HepG2 (cell line): ENCODE measurements around the gene RASSF4. TPM values are rescaled to one million over a fixed set of nuclear protein-coding genes. Genes with fewer than 3 reads are reported as not detected.

Experiments
- ATAC-seq: fragments of 200-7000 bp; cut with Tn5 transposase; 3 replicates; pipeline ENCODE4 v1.9.1; 2020; ENCODE audit warnings: mild to moderate bottlenecking, moderate library complexity
- BruUV-seq: library from RNA; stranded (reverse); fragments of 400-500 nt; replicated peaks from 2 replicates; lab custom pipeline; 2021; lab: Mats Ljungman, UMichigan
- CTCF ChIA-PET: fragments of 300-600 bp; formaldehyde crosslinking; extraction: SDS; loops from one replicate; lab custom pipeline; 2021; ENCODE audit warnings: low total read pairs, inconsistent platforms, low intra/inter-chr PET ratio; lab: Yijun Ruan, JAX
- POLR2A ChIA-PET: fragments of 350-600 bp; sonication (Branson Sonifier 250); formaldehyde crosslinking; loops from one replicate; lab custom pipeline; 2020; ENCODE audit warnings: antibody characterized with exemption, inconsistent platforms; lab: Yijun Ruan, JAX
- DNase-seq: peaks from one replicate; pipeline ENCODE4 v3.0.0-alpha.2; 2015; ENCODE audit warnings: low spot score
- FAIRE-seq: peaks from 3 replicates; lab custom pipeline; 2011; peaks lifted over from hg19 to GRCh38; lab: Jason Lieb, UNC
- H2AFZ ChIP-seq: one replicate; pipeline ENCODE4 v1.6.1; 2011; ENCODE audit warnings: low read length, inconsistent platforms
- H3K27ac ChIP-seq: fragments of 300-600 bp; 3 replicates; pipeline ENCODE4 v1.8.0; 2011; ENCODE audit warnings: mixed run types, mild to moderate bottlenecking, mixed read lengths, low read length, inconsistent platforms; ENCODE audit not compliant: insufficient read depth; ENCODE audit errors: extremely low read length
- H3K27me3 ChIP-seq, 2 experiments: fragments of 200-600 bp in 1 of 2; 2 replicates in 1 of 2; 3 replicates in 1 of 2; pipeline versions ENCODE4 v1.6.0 to v1.8.0; 2011; ENCODE audit warnings: low read length in 2 of 2, mild to moderate bottlenecking in 2 of 2, moderate library complexity in 2 of 2, inconsistent platforms in 1 of 2; ENCODE audit not compliant: insufficient read depth in 2 of 2, control insufficient read depth in 1 of 2
- H3K36me3 ChIP-seq, 2 experiments: fragments of 200-600 bp in 1 of 2; replicated peaks in 1 of 2; 2 replicates in 1 of 2; 3 replicates in 1 of 2; pipeline versions ENCODE4 v1.5.1 to v1.8.0; 2011; ENCODE audit warnings: low read length in 2 of 2, inconsistent platforms in 1 of 2; ENCODE audit not compliant: insufficient read depth in 2 of 2, control insufficient read depth in 1 of 2
- H3K4me1 ChIP-seq: 2 replicates; pipeline ENCODE4 v1.5.1; 2012; ENCODE audit warnings: low read length, inconsistent platforms; ENCODE audit not compliant: insufficient read depth
- H3K4me2 ChIP-seq: 2 replicates; pipeline ENCODE4 v1.6.0; 2011; ENCODE audit warnings: low read depth, low read length, inconsistent platforms
- H3K4me3 ChIP-seq, 3 experiments: fragments of 200-600 bp in 1 of 3; sonication (generic), shearing (Covaris generic) in 1 of 3; replicated peaks in 1 of 3; 2 replicates each; pipeline ENCODE4 v1.5.1; 2011 to 2016; ENCODE audit warnings: low read length in 3 of 3, inconsistent platforms in 2 of 3, low read depth in 2 of 3, mild to moderate bottlenecking in 2 of 3, control low read depth in 1 of 3, mixed read lengths in 1 of 3; ENCODE audit not compliant: insufficient read depth in 1 of 3
- H3K79me2 ChIP-seq: one replicate; pipeline ENCODE4 v1.6.1; 2011; ENCODE audit warnings: low read length, inconsistent platforms; ENCODE audit not compliant: insufficient read depth
- H3K9ac ChIP-seq: 2 replicates; pipeline ENCODE4 v1.6.0; 2011; ENCODE audit warnings: mild to moderate bottlenecking, low read depth, low read length, inconsistent platforms; ENCODE audit not compliant: insufficient read depth
- H3K9me3 ChIP-seq: 2 replicates; pipeline ENCODE4 v1.5.1; 2012; ENCODE audit warnings: mild to moderate bottlenecking, low read length
- H4K20me1 ChIP-seq: 2 replicates; pipeline ENCODE4 v1.6.0; 2011; ENCODE audit warnings: inconsistent platforms, mild to moderate bottlenecking, low read length, moderate library complexity; ENCODE audit not compliant: insufficient read depth
- AGO2 ChIP-seq: fragments of 200-400 bp; formaldehyde crosslinking; optimal IDR thresholded peaks from 2 replicates; pipeline ENCODE3; 2017; ENCODE audit warnings: mild to moderate bottlenecking, low read depth, low read length, moderate library complexity
- ARNTL ChIP-seq: sonication (generic); formaldehyde crosslinking; IDR thresholded peaks from 2 replicates; pipeline ENCODE4 v1.4.0; 2020; ENCODE audit warnings: mild to moderate bottlenecking, missing genetic modification reagents
- MZF1 ChIP-seq: sonication (generic); formaldehyde crosslinking; IDR thresholded peaks from 2 replicates; pipeline ENCODE4 v1.8.1; 2023; ENCODE audit warnings: mild to moderate bottlenecking, missing genetic modification reagents, borderline replicate concordance
- POLR2AphosphoS5 ChIP-seq: IDR thresholded peaks from 2 replicates; pipeline ENCODE4 v1.6.1; 2012; ENCODE audit warnings: low read depth, low read length
- ZNF687 ChIP-seq: sonication (generic); formaldehyde crosslinking; IDR thresholded peaks from 2 replicates; pipeline ENCODE4 v1.5.1; 2020; ENCODE audit warnings: mild to moderate bottlenecking, missing genetic modification reagents, moderate library complexity
- ZNF691 ChIP-seq: sonication (generic); formaldehyde crosslinking; IDR thresholded peaks from 2 replicates; pipeline ENCODE4 v1.4.0; 2020; ENCODE audit warnings: missing genetic modification reagents, low read depth, mild to moderate bottlenecking, borderline replicate concordance
- ZNF792 ChIP-seq: IDR thresholded peaks from 2 replicates; pipeline ENCODE4 v1.6.1; 2016
- WGBS: methylation state at CpG from one replicate; pipeline ENCODE4 v1.1.6; 2017; ENCODE audit warnings: low lambda C conversion rate; 5-methylcytosine and 5-hydroxymethylcytosine counted together
- in situ Hi-C: cut with HindIII; loops from 2 replicates; pipeline ENCODE4 v1.10.0; 2017; ENCODE audit warnings: low pct_unique_long_range_greater_than_20kb; ENCODE audit not compliant: extremely low pct_ligation_motif_present
- intact Hi-C: fragments of 100-400 bp; cut with micrococcal nuclease; formaldehyde crosslinking; loops from one replicate; pipeline ENCODE4 v1.10.0; 2022; ENCODE audit not compliant: unreplicated experiment
- polyA plus RNA-seq, 8 experiments: library from polyadenylated mRNA; depleted of rRNA in 3 of 8; stranded (reverse) in 7 of 8; unstranded in 1 of 8; fragments of >200 nt; fragmentation: Illumina TruSeq in 4 of 8; extraction: Trizol in 4 of 8; gene quantifications; 2 replicates each; pipeline versions ENCODE4 v1.2.1 to v1.2.3, GENCODE V29; 2011 to 2016; ENCODE audit warnings: low read depth in 4 of 8, missing spikeins in 1 of 8, mixed read lengths in 1 of 8; ENCODE audit not compliant: insufficient read depth in 1 of 8
- total RNA-seq, 5 experiments: library from RNA; depleted of rRNA; stranded (reverse); fragments of >200 nt; fragmentation: Illumina TruSeq; extraction: Trizol; gene quantifications; 2 replicates each; pipeline ENCODE4 v1.2.3, GENCODE V29; 2016; ENCODE audit warnings: low read depth in 1 of 5

The RASSF4 gene
- total and polyA plus RNA-seq, 2 of the 13 experiments (the other 11 are each of a cell fraction or from before 2014, with no cell fraction given): 34.0 to 51.7 TPM

- intact Hi-C loops (no loop called here), in situ Hi-C loops (no loop called here)
- TF ChIP-seq ZNF792: no peak
- no peak for TF ChIP-seq MZF1
- no peak for TF ChIP-seq POLR2AphosphoS5
- no peak for TF ChIP-seq ARNTL
- H3K4me2 ChIP-seq: no peak overlapping the region
- H3K27me3 ChIP-seq: no peaks in the 10 kb centered on the region
- CTCF ChIA-PET: no interaction called here
- peaks cover 8% of the 10 kb centered on the region for H3K79me2 ChIP-seq
- H3K4me3 ChIP-seq: no peak overlapping the region
- no peak overlapping the region for H3K9ac ChIP-seq
- no peak overlapping the region for H2AFZ ChIP-seq
- no peak for ATAC-seq
- BruUV-seq: no TSS peak
- H3K9me3 ChIP-seq: no peaks in the 10 kb centered on the region
- POLR2A ChIA-PET: interaction anchor here (1.0 to 12.6 kb wide), 2 partner anchors 7 to 21 kb away, joined by 3 to 863 read pairs; no protein-coding TSS in a partner anchor
- peaks cover 63% of the 10 kb centered on the region for H3K4me1 ChIP-seq
- H3K27ac ChIP-seq: no peak overlapping the region
- FAIRE-seq: no peak
- no peaks in the 10 kb centered on the region for H4K20me1 ChIP-seq
- WGBS: 98% methylated on average over 4 of the region's 10 CpGs
- no peak for DNase-seq
- H3K36me3 ChIP-seq: peaks cover 6 to 39% of the 10 kb centered on the region in 2 experiments; a peak in 3 of 5 replicates
These were observed 24.3 kb downstream of the RASSF4 start for GRCh38 chr10:44983895-44984278.

GRCh38 chr10:44984671-44985101 lies 25.1 kb downstream of the RASSF4 start:
- H3K9me3 ChIP-seq: no peaks in the 10 kb centered on the region
- TF ChIP-seq ZNF691 (CRISPR knock-in tag) (no peak), ZNF687 (CRISPR knock-in tag) (0 out of 2 replicates have a peak, but pooled peaks have one; percentile 12), AGO2 (peak; percentile 22)
- H3K4me2 ChIP-seq: no peak overlapping the region
- no peak for ATAC-seq
- FAIRE-seq: no peak
- intact Hi-C loops (no loop called here), in situ Hi-C loops (no loop called here)
- H3K27me3 ChIP-seq: no peaks in the 10 kb centered on the region
- ChIA-PET POLR2A (interaction anchor here (1.1 to 12.6 kb wide), 3 partner anchors 3 to 21 kb away, joined by 6 to 863 read pairs (median 863); partner anchors contain the start of gene DEPP1), CTCF (no interaction called here)
- H4K20me1 ChIP-seq: no peaks in the 10 kb centered on the region
- peaks cover 4% of the 10 kb centered on the region for H3K79me2 ChIP-seq
- no TSS peak for BruUV-seq
- H3K36me3 ChIP-seq: peaks cover 6 to 42% of the 10 kb centered on the region in 2 experiments; a peak in 3 of 5 replicates
- H3K27ac ChIP-seq: no peak overlapping the region
- peaks cover 63% of the 10 kb centered on the region for H3K4me1 ChIP-seq
- H3K9ac ChIP-seq: no peak overlapping the region
- no peak overlapping the region for H3K4me3 ChIP-seq
- no peak overlapping the region for H2AFZ ChIP-seq
- no peak for DNase-seq
- 97% methylated on average over 11 of the region's 15 CpGs for WGBS
